Lower leg skin (tissue), 4 donors: ENCODE data around the gene ZNF592. TPM values are rescaled to one million over a fixed set of nuclear protein-coding genes. Genes with fewer than 3 reads are reported as not detected.

ENCODE experiments used
- DNase-seq, 2 donors: peaks; one replicate each; pipeline ENCODE4 v3.0.0-alpha.2; 2019; ENCODE audit warnings: low spot score in 2 of 2
- H3K4me3 ChIP-seq: fragments of 200-600 bp; sonication (generic); 2 replicates; pipeline ENCODE4 v1.5.1; 2017; ENCODE audit warnings: mild to moderate bottlenecking, low read depth; ENCODE audit not compliant: poor library complexity, severe bottlenecking
- CTCF ChIP-seq, 3 donors: fragments of 450-650 bp; IDR thresholded peaks; one replicate each; pipeline ENCODE4 v1.5.1; 2016; ENCODE audit warnings: antibody characterized with exemption in 3 of 3, mild to moderate bottlenecking in 3 of 3, moderate library complexity in 2 of 3
- POLR2A ChIP-seq, 2 donors: fragments of 450-650 bp; IDR thresholded peaks; one replicate each; pipeline ENCODE4 v1.6.1; 2016 to 2017; ENCODE audit warnings: antibody characterized with exemption in 2 of 2, mild to moderate bottlenecking in 1 of 2, moderate library complexity in 1 of 2
- WGBS, 2 donors: methylation state at CpG; one replicate each; pipeline ENCODE4 v1.1.5; 2018; 5-methylcytosine and 5-hydroxymethylcytosine counted together
- intact Hi-C: fragments of 100-400 bp; cut with DNase I; formaldehyde crosslinking; loops from one replicate; pipeline ENCODE4 v1.15.0; 2023; ENCODE audit warnings: low total_unique reads
- total RNA-seq, 4 donors: library from RNA; depleted of rRNA; stranded (reverse); fragments of >200 nt; gene quantifications; one replicate each; pipeline ENCODE4 v1.1.0, GENCODE V29; 2016

ZNF592 gene
- total RNA-seq, 4 donors from 2014 or later = 15.8 to 25.5 (median 21.1) TPM

- no peak overlapping the region for H3K4me3 ChIP-seq
- 58 to 68% methylated on average over 3 of the region's 3 CpGs for WGBS, 2 donors
- intact Hi-C loops = no loop called here
- no peak for DNase-seq
- TF ChIP-seq POLR2A (IDR thresholded peaks at IDR 0.05) (no peak), CTCF (IDR thresholded peaks at IDR 0.05) (no peak)
Observed at GRCh38 chr15:84819291-84819768, 70.9 kb downstream of the ZNF592 start.

GRCh38 chr15:84819791-84820190, 71.4 kb downstream of the ZNF592 start:
- H3K4me3 ChIP-seq = no peak overlapping the region
- WGBS, 2 donors = 97% methylated on average over 2 of the region's 2 CpGs
- TF ChIP-seq CTCF (IDR thresholded peaks at IDR 0.05) (no peak), POLR2A (IDR thresholded peaks at IDR 0.05) (no peak)
- intact Hi-C loops = no loop called here
- DNase-seq = peak in 1 of 2 donors; percentile 76

- peak in 1 of 2 donors; percentile 69 for DNase-seq
- intact Hi-C loops = no loop called here
- no peak overlapping the region for H3K4me3 ChIP-seq
- TF ChIP-seq POLR2A (IDR thresholded peaks at IDR 0.05) = no peak
- no peak for TF ChIP-seq CTCF (IDR thresholded peaks at IDR 0.05)
- 84 to 87% methylated on average over 8 of the region's 8 CpGs for WGBS, 2 donors
Observed at GRCh38 chr15:84821501-84822021, 73.2 kb downstream of the ZNF592 start.

- intact Hi-C loops = no loop called here
Observed at GRCh38 chr15:84822653-84823281, 74.4 kb downstream of the ZNF592 start.

GRCh38 chr15:84823282-84823878, 75.0 kb downstream of the ZNF592 start:
- DNase-seq = peak in 1 of 2 donors; percentile 50
- 76 to 90% methylated on average over 3 of the region's 3 CpGs for WGBS, 2 donors
- H3K4me3 ChIP-seq = no peak overlapping the region
- TF ChIP-seq CTCF (IDR thresholded peaks at IDR 0.05) (no peak), POLR2A (IDR thresholded peaks at IDR 0.05) (no peak)
- intact Hi-C loops = no loop called here

More at GRCh38 chr15:84822653-84823281, 74.4 kb downstream of the ZNF592 start:
- TF ChIP-seq CTCF (IDR thresholded peaks at IDR 0.05) (no peak), POLR2A (IDR thresholded peaks at IDR 0.05) (no peak)
- peak in 1 of 2 donors; percentile 28 for DNase-seq
- WGBS, 2 donors = 64 to 68% methylated on average over 4 of the region's 4 CpGs
- no peak overlapping the region for H3K4me3 ChIP-seq
